ENCODE results near the gene CDK5RAP2. TPM values are rescaled to one million over a fixed set of nuclear protein-coding genes. Genes with fewer than 3 reads are reported as not detected.

Gene CDK5RAP2
- polyA plus RNA-seq, 1 donor (not counting 4 experiments of a cell fraction or from before 2014, with no cell fraction given) = 22.4 TPM

- no peaks in the 10 kb centered on the region for H3K27me3 ChIP-seq (ENCODE audit: control insufficient read depth, extremely low read depth, insufficient read depth, low read length)
- no peak overlapping the region for H3K4me3 ChIP-seq (ENCODE audit: control insufficient read depth in 2 of 3, extremely low read depth in 1 of 3, insufficient read depth in 2 of 3, low read depth in 1 of 3, low read length in 3 of 3)
- DNase-seq (ENCODE audit: low read depth, low spot score) (no peak), FAIRE-seq (no peak)
- H3K9ac ChIP-seq (ENCODE audit: control insufficient read depth, extremely low read depth, insufficient read depth, low read length) = no peak overlapping the region
- H3K4me2 ChIP-seq (ENCODE audit: control insufficient read depth, extremely low read depth, insufficient read depth, low read depth, low read length) = no peak overlapping the region
- no peak overlapping the region for H3K27ac ChIP-seq (ENCODE audit: control insufficient read depth, insufficient read depth, low read length)
- H2AFZ ChIP-seq (ENCODE audit: control insufficient read depth, low read length) = no peak overlapping the region
- no peaks in the 10 kb centered on the region for H3K79me2 ChIP-seq (ENCODE audit: control insufficient read depth, insufficient read depth, low read length)
- dilution Hi-C loops (cut with MboI; ENCODE audit: extremely low pct_ligation_motif_present, low sequenced_read_pairs) = no loop called here
- H3K4me1 ChIP-seq (ENCODE audit: control insufficient read depth, extremely low read depth, insufficient read depth, low read length) = peaks cover 7% of the 10 kb centered on the region
- no peaks in the 10 kb centered on the region for H3K9me1 ChIP-seq (ENCODE audit: control insufficient read depth, extremely low read depth, insufficient read depth, low read length)
- TF ChIP-seq CTCF (optimal IDR thresholded peaks at IDR 0.05 in 1 of 3, IDR thresholded peaks at IDR 0.05 in 1 of 3, conservative IDR thresholded peaks at IDR 0.05 in 1 of 3; ENCODE audit: extremely low read depth in 1 of 3, insufficient read depth in 2 of 3, low read length in 3 of 3) (no peak), EZH2 (IDR thresholded peaks at IDR 0.05; ENCODE audit: low read length) (no peak)
- no peaks in the 10 kb centered on the region for H3K9me3 ChIP-seq (ENCODE audit: control insufficient read depth, low read depth, low read length)
- no peaks in the 10 kb centered on the region for H3K36me3 ChIP-seq (ENCODE audit: control insufficient read depth in 2 of 2, extremely low read depth in 1 of 2, insufficient read depth in 2 of 2, low read length in 2 of 2)
- no peaks in the 10 kb centered on the region for H4K20me1 ChIP-seq (ENCODE audit: control insufficient read depth, extremely low read depth, insufficient read depth, low read length)
Observed at GRCh38 chr9:120345379-120345778, 234.6 kb downstream of the CDK5RAP2 start.

GRCh38 chr9:120344230-120344629, 235.7 kb downstream of the CDK5RAP2 start:
- dilution Hi-C loops (cut with MboI; ENCODE audit: extremely low pct_ligation_motif_present, low sequenced_read_pairs) = no loop called here
- peak overlapping the region; percentile 37 for H3K4me2 ChIP-seq (ENCODE audit: control insufficient read depth, extremely low read depth, insufficient read depth, low read depth, low read length)

More at GRCh38 chr9:120344230-120344629, 235.7 kb downstream of the CDK5RAP2 start:
- Histone ChIP-seq H3K27me3 (ENCODE audit: control insufficient read depth, extremely low read depth, insufficient read depth, low read length) (no peaks in the 10 kb centered on the region), H2AFZ (ENCODE audit: control insufficient read depth, low read length) (no peak overlapping the region), H3K27ac (ENCODE audit: control insufficient read depth, insufficient read depth, low read length) (no peak overlapping the region), H3K4me1 (ENCODE audit: control insufficient read depth, extremely low read depth, insufficient read depth, low read length) (peaks cover 7% of the 10 kb centered on the region), H3K9me3 (ENCODE audit: control insufficient read depth, low read depth, low read length) (no peaks in the 10 kb centered on the region), H3K9ac (ENCODE audit: control insufficient read depth, extremely low read depth, insufficient read depth, low read length) (no peak overlapping the region), H3K36me3 (ENCODE audit: control insufficient read depth in 2 of 2, extremely low read depth in 1 of 2, insufficient read depth in 2 of 2, low read length in 2 of 2) (no peaks in the 10 kb centered on the region), H3K79me2 (ENCODE audit: control insufficient read depth, insufficient read depth, low read length) (no peaks in the 10 kb centered on the region), H3K9me1 (ENCODE audit: control insufficient read depth, extremely low read depth, insufficient read depth, low read length) (no peaks in the 10 kb centered on the region), H4K20me1 (ENCODE audit: control insufficient read depth, extremely low read depth, insufficient read depth, low read length) (no peaks in the 10 kb centered on the region), H3K4me3 (ENCODE audit: control insufficient read depth in 2 of 3, extremely low read depth in 1 of 3, insufficient read depth in 2 of 3, low read depth in 1 of 3, low read length in 3 of 3) (no peak overlapping the region)
- FAIRE-seq (peak; percentile 94), DNase-seq (ENCODE audit: low read depth, low spot score) (peak; percentile 56)
- TF ChIP-seq EZH2 (IDR thresholded peaks at IDR 0.05; ENCODE audit: low read length) (no peak), CTCF (optimal IDR thresholded peaks at IDR 0.05 in 1 of 3, IDR thresholded peaks at IDR 0.05 in 1 of 3, conservative IDR thresholded peaks at IDR 0.05 in 1 of 3; ENCODE audit: extremely low read depth in 1 of 3, insufficient read depth in 2 of 3, low read length in 3 of 3) (no peak)
